Endometrium (tissue), 2 donors: Measurements from ENCODE around the gene LIPC.

Source experiments
- FAIRE-seq: peaks from 2 replicates; lab custom pipeline; 2012; peaks lifted over from hg19 to GRCh38; lab: Jason Lieb, UNC
- donor health status: control.
- donor health status: control.

LIPC gene

DNA sequence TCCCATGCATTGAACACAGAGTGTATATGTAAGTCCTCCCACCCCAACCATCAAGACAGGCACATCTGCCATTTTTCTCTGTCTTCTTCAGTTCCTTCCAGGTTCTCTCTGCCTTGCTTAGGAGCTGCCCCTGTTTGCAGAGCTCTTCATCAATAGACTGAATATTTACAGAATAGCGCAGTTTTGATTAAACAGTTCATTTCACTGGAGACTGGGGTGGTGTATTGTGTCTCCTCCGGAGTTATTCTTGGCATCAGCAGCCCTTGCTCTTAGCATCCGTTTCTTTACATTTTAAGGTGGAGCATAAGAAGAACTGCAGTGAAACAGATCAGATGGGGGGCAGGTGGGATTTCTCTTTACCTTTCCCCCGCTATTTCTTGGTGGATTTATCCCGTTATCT is 87.7 kb downstream of the LIPC start:
- no peak for FAIRE-seq

DNA sequence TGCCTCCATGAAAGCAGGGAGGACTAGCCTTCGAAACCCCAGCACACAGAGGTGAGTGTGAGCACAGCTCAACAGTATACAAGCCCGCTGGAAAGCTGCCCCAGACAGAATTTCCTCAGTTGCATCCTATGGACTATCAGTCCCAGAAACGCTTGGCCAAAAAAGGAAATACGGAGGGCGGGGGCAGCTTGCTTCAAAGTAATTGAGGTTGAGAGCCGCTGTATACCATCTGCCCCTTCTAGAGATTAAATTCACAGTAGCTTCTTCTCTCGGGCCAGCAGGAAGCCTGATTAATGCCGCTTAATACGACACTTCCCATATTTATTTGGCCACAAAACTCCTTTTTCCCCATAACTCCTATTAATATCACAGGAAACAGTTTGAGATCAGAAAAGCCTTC is 88.7 kb downstream of the LIPC start:
- FAIRE-seq: no peak

DNA sequence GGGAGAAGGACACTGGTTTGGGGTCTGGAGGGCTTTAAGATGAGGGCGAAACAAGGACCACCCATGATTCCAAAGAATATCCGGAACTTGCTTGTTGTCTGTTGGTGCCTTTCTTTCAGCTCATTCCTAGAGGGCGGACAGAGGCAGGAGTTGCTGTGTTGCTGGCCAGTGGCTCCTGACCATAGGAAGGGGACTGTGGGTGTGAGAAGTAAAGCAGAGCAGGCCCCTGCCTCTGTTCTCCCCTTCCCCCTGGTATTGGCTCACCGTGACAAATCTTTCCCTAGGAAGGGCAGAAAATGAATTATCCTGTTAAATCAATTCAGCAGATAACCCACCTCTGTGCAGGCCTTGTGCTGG is 89.1 kb downstream of the LIPC start:
- no peak for FAIRE-seq

DNA sequence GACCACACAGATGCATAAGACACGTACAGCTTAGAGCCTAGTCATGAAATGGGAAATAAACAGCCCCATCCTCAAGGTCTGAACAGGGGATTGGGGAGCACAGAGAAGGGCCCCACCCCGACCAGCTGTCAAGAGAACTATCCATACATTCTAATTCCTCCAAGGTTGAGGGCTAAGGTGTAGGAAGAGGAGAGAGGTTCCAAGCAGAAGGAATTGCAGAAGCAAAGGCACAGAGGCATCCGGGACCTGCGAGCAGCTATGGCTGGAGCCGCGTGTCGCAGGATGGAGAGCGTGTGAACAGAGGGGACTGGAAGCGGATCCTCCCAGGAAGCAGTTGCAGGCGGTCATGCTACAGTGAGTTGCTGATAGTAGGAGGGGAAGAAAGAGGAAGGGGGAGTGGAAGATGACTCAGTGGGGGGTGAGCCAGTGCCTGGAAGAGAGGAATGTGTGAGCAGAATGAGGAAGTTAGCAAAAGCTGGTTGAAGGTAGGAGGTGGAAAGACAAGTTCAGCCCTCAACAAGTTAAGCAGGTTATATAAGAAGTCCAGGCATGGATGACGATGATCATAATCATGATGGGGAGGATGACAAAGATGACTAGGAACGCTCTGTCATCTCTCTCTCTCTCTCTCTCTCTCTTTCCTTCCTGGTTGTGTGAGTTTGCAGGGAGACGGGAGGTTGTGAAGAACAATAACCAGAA is 89.7 kb downstream of the LIPC start:
- FAIRE-seq: no peak

DNA sequence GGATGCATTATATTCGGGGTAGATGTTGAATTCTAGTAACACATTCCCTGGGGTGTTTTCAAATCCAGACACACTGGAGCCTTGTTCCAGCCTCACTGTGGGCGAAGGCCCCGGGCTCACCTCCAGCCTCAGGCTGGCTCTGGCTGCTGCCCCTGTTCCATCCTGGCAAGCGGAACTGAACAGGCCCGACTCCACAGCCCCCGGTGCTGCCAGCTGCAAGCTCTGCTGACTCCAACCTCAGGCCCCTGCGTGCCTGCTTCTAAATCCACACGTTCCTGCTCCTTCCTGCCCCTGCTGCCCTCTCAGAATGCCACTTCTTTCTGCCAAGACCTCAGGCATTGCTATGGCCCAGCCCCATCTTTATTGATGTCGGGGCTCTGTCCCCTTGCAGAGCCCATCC is 90.6 kb downstream of the LIPC start:
- FAIRE-seq: no peak

DNA sequence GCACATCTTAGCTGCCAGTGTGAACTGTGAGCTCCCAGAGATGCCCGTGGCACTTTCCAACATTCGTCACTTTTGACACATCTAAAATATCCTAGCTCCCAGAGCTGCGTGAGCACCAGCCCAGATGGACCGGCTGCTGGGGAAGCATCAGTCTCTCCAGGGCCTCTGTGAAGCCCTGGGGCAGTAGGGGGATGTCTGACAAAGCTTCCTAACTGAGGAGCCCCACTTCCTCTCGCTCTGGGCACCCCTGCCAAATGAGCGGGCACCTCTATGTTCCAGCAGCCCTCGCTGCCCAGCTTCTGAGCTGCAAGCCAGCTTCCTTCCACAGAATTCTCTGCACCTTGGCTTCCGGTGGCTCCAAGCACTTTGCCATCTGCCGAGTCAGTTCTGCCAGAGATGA is 91.1 kb downstream of the LIPC start:
- FAIRE-seq: no peak

DNA sequence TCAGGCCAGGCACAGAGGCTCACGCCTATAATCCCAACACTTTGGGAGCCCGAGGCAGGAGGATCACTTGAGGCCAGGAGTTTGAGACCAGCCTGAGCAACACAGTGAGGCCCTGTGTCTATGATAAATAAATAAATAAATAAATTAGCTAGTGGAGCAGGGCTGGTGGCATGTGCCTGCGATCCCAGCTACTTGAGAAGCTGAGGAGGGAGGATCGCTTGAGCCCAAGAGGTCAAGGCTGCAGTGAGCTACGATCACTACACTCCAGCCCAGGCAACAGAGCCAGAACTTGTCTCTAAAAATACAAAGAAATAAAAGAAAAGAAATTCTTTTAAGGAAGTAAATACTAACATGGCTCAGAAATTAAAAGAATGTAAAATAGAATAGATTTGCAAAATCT is 91.8 kb downstream of the LIPC start:
- no peak for FAIRE-seq

DNA sequence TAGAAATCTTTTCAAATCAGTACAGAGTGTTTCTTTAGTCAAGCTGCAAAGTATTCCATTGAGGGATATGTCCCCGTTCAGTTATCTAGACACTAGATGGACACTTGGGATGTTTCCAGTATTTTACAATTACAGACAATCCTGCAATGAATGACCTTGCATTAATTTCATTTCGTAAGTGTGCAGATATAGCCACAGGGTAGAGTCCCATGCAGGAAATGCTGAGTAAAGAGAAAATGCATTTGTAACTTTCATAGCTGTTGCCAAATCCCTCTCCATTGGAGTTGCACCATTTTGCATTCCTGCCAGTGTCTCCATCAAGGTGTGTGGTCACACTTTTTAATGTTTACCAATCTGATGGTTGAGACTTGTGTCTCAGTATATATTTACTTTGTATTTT is 92.5 kb downstream of the LIPC start:
- no peak for FAIRE-seq

DNA sequence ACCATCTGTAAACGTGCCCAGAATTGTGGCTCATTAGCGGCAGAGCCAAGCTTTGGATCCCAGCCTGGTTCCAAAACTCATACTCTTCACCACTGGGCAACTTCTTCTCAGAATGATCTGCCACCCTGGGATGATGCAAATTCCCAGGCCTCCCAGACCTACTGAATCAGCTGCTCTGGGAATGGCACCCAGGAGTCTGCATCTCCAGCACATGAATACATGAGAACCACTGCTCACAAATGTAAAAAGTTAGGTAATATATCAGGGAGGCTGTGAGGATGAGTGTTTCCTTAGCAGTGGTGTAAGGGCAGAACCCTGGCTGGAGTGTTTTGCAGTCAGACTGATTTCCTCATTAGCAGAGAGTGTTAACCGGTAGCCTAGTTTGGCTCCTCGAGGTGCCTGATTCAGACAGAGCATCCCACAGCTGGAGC is 94.2 kb downstream of the LIPC start:
- no peak for FAIRE-seq

DNA sequence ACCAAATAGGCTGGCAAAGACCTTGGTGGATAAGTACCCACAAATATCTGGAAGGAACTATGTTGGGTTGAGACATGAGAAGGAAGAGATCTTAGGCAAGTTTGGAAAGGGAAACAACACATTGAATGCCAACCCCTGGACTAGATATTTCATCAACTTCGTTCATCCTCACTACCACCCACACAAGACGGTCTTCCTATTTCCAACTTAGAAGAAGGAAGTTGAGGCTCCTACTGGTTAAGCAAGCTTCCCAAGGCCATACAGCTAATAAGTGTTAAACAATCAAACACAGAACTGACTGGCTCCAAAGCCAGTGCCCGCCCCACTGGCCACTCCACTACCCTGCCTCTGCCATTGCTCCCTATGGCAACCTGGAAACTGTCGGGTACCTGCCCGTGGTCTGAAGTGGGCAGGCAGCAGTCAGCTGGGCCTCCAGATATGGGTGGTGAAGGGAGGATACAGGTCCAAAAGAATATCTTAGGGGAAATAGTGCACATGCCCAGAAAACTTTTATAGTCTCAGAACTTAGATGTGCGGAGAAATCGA is 94.9 kb downstream of the LIPC start:
- no peak for FAIRE-seq

DNA sequence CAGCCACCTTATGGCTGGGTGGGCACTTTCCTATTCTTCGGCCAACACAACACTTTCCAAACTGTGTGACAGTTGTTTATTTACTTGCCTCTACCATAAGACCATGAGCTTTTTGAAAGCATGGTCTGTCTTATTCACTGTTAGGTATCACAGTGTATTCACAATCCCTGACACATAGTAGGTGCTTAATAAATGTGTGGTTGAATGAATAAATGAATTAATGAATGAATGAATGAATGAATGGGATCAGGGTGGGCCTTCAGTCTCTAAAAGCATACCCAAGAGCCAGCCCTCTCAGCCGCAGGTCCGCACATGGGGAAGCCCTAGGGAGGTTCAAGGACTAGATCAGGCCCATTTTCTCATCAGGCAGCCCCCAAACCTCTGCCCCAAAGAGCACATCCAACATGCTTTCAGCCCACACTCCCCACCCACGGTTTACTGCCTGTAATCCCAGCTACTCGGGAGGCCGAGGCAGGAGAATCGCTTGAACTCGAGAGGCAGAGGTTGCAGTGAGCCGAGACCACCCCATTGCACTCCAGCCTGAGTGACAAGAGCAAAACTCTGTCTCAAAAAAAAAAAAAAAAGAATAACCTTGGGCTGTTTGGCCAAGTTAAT is 95.9 kb downstream of the LIPC start:
- no peak for FAIRE-seq

DNA sequence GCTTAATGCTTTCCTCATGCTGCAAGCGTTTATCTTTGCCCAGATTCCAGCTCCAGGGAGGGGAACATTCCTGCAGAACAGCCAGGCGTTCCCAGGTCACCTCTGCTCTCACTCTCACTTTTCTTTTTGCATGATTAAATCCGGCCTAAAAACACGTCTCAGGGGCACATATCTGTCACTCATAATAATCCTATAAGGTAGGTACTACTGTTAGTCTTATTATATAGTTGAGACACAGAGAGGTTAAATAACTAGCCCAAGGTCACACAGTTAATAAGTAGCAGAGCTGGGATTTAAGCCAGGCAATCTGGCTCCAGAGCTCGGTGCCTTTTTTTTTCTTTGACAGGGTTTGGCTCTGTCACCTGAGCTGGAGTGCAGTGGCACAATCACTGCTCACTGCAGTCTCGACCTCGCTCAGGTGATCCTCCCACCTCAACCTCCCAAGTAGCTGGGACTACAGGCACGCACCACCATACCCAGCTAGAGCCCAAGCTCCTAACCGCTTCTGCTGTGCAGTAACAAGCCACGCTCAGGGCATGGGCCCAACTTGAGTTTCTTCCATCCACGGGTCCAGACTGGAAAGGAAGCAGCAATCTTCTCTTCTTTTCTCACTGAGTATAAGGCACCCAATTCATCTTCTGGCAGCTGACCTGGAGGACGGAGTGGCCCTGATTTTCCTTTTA is 96.5 kb downstream of the LIPC start:
- FAIRE-seq: no peak

DNA sequence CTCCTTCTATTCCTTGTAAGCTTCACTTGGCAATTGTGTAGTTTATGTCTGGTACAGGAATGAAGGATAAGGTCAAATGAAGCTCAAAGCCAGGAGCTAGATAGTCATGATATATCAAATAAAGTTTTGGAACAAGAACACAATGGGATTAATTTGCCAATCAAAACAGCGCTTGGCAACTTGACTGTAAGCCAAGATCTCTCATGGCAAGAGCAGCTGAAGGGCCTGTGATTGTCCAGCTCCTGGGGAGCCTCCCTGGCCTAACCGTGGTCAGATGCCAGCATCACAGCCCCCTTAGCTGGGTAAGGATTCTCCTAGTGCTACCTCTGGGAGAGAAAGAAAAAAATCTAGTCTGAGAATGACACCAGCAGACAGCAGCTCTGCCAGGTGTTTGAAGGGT is 97.2 kb downstream of the LIPC start:
- no peak for FAIRE-seq

DNA sequence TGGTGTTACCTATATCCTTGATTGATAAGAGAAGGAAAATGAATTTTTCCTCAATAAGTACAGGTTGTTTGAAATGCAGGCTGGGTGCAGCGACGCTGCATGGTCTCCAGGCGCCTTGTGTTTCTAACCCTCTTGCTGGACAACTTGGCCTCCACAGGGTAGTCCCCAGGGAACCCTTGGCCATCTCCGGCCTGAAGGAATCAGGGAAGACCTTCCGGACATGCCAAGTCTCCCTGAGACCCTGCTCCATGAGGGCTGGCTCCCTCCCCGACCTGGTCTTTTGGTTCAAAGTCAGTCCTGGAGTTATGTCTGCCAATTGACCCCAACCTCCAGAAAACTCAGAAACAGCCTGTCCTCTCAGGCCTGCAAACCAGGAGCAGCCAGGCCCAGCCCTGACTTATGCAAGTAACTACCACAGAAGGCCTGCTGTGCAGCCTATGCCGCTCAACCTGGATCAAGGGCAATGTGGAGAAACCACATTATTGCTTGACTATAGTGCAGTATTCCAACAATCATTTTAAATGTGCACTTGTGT is 98.3 kb downstream of the LIPC start:
- no peak for FAIRE-seq

DNA sequence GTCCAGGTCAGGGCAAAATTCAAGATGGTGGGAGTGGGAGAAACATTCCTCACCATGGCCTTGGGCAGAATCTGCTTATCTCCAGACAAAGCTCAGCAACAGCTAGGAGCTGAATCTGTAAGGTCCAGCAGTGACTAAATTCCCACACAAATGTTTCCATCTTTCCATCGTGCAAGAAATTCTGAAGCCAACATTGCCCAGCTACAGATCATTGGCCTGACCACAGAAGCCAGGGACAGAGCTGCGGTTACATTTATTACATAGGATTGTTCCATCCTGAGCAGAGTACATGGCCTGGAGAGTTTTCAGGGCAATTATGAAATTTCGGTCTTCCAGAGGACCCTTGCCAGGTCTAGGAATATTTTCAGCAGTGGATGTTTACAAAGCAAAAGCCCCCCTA is 100.3 kb downstream of the LIPC start:
- no peak for FAIRE-seq

DNA sequence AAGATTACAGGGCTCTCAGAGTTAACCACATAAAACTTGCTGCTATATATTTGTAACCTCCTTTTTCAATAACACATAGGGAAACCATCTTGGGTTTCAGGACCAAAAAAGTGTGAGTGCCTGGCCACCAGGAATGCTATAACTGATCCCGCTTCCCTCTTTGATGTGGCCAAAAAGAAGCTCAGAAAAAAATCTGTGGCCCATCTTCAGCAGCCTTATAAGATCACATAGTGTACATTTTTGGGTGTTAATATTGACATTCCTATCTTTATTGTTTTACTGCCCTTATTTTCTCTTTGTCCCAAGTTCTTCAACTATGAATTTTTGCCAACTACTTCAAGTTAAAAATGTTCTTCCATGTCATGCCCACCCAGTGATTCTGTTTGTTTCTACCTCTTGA is 102.8 kb downstream of the LIPC start:
- no peak for FAIRE-seq

DNA sequence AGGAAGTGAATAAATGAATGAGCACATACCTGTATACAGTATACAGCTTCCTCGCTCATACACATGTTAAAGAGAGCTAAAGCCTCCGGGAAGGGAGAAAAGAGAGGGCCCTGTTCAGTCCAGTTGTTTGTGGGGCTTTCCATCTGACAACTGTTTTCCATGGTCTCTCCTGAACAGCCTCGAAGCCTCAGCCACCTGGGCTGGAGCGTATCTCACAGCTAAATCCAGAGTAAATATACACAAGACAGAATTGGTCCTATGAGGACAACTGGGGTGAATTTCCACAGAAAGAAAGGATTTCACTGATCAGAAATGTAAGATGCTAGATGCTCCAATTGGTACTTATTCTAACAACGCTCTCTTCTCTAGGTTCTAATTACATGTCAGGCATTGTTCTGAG is 103.5 kb downstream of the LIPC start:
- no peak for FAIRE-seq

DNA sequence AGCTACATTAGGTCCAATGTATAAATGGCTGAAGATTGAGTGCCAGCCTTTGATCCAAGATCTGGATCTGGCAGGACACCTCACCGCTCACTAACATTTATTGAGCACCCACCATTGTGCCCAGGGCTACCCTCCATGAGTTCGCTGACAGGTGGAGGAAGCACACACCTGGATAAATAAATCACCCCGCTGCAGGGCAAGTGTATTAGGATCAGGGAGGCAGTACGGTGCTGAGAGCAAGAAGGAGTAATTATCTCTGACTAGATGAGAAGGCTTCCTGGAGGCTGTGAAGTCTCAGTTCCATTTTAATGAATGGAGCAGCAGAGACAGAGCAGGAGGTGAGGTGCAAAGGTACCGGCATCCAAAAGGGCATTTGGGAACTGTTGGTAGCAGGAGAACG is 104.1 kb downstream of the LIPC start:
- FAIRE-seq: no peak

DNA sequence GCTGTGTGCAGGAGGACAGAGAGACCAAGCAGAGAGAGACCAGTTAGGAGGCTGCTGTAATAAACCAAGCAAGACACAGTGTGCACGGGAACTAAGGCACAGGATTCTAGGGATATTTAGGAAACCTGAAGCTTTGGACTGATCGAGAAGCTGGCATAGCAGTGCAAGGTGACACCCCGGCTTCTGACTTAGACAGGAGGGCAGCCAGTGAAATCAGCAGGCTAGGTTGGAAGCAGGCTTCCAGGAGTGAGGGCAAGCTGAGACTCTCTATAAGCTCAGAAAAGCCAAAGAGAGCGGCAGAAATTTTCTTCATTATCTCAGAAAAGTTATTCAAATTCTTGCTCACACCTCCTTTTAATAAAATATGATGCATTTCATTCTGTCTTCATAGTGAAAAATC is 104.6 kb downstream of the LIPC start:
- no peak for FAIRE-seq

DNA sequence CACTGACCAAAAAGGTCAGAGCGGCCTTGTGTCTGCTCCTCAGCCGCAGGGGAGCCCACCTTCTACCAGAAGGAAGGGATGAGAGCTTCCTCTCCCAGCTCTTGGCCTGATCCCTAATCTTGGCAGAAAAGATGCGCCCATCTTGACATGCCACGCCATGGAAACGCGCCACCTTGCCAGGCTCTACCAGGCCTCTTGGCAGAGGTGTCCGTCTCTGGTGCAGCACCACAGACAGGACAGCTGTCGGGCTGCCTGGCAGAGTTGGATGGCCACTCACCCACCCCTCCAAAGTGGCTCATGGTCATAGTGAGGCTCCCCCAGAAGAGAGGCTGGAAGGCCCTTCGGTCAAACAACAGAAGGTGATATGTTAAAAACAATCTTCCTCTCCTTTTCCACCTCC is 105.2 kb downstream of the LIPC start:
- FAIRE-seq: no peak

DNA sequence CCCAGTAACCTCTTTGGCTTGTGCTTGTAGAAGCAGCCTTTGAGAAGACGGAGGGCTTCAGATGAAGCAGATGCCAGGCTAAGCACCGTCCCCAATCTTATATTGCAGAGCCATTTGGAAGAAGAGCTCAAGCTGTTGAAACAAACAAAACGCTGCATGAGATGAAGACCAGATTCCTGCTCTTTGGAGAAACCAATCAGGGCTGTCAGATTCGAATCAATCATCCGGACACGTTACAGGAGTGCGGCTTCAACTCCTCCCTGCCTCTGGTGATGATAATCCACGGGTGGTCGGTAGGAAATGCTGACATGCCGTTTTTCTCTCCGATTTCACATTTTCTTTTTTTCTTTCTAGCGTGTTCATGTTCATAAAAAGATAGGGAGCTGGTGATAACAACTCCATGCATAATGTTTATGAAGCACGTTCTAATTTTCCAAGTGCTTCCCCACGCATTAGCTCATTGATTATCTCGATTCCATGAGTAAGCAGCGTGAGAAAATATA is 106.5 kb downstream of the LIPC start:
- FAIRE-seq: no peak

DNA sequence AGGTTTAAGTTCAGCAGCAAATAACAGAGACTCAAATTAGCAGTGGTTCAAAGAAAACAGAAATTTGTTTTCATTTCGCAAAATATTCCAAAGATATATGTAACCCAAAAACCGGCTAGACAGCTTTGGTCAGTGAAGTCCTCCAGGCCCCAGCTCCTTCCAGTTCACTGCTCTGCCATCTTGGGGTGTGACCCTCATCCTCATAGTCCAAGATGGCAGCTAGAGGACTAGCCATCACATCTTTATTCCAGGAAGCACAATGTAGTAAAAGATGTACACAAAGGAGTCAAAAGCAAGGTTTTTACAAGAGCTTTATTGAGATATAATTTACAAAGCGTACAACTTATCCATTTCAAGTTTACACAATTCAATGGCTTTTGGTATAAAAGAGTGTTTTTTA is 107.1 kb downstream of the LIPC start:
- no peak for FAIRE-seq

DNA sequence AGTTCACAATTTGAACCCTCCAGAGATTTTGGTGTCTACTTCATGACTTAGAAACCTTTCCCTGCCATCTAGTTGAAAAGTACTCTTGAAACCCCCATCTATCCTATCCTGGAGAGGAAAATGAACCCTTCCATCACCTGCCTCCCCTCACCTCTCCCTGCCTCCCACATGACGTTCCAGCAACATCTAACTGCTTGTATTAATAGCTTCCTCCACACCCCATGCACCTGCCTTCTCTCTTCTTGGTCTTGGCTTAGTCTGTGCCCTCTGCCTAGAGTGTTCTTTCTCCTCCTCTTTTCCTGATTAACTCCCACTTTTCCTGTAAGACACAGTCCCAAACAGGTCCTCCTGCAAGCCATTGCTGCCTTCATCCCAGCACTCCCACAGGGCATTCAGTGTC is 107.8 kb downstream of the LIPC start:
- no peak for FAIRE-seq
